ENCODE results near the gene BDH1.
A peak's percentile ranks its signal among the peaks of the same experiment; 100 is the strongest.
"Not testable (repeated sequence)": the region's sequence is repeated elsewhere in the genome, so short reads cannot be mapped to it uniquely, and the experiment has no call there.

Gene BDH1

GRCh38 chr3:197520311-197521276 is 35.2 kb downstream of the BDH1 start:
- DNase-seq (ENCODE audit: low spot score): no peak

- no peak for DNase-seq (ENCODE audit: low spot score)
Observed at GRCh38 chr3:197519801-197520211, 36.0 kb downstream of the BDH1 start.

GRCh38 chr3:197518881-197519421 is 36.8 kb downstream of the BDH1 start:
- no peak for DNase-seq (ENCODE audit: low spot score)

DNA sequence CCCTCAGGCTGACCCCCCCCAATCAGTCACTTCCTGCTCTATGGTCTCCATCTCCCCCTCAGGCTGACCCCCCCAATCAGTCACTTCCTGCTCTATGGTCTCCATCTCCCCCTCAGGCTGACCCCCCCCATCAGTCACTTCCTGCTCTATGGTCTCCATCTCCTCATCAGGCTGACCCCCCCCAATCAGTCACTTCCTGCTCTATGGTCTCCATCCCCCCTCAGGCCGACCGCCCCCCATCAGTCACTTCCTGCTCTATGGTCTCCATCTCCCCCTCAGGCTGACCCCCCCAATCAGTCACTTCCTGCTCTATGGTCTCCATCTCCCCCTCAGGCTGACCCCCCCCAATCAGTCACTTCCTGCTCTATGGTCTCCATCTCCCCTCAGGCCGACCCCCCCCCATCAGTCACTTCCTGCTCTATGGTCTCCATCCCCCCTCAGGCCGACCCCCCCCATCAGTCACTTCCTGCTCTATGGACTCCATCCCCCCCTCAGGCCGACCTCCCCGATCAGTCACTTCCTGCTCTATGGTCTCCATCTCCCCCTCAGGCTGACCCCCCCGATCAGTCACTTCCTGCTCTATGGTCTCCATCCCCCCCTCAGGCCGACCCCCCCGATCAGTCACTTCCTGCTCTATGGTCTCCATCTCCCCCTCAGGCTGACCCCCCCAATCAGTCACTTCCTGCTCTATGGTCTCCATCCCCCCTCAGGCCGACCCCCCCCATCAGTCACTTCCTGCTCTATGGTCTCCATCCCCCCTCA is 37.7 kb downstream of the BDH1 start:
- not testable (repeated sequence) for DNase-seq (ENCODE audit: low spot score)

DNA sequence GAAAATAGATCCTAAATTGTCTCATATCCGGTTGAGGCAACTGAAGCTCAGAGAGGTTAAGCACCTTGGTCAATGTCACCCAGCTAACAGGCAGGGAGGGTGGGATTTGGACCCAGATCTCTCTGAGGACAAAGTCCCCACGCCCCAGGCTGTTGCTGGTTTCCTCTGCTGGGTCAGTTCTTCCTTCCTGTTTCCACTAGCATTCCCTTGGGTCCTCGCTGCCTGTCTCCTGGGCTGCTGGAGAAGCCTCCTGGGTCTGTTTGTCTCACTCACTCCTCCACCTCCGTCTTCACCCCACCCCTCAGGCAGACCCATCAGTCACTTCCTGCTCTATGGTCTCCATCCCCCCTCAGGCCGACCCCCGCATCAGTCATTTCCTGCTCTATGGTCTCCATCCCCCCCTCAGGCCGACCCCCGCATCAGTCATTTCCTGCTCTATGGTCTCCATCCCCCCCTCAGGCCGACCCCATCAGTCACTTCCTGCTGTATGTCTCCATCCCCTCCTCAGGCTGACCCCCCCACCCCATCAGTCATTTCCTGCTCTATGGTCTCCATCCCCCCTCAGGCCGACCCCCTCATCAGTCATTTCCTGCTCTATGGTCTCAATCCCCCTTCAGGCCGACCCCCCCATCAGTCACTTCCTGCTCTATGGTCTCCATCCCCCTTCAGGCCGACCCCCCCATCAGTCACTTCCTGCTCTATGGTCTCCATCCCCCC is 38.7 kb downstream of the BDH1 start:
- DNase-seq (ENCODE audit: low spot score): not testable (repeated sequence)

DNA sequence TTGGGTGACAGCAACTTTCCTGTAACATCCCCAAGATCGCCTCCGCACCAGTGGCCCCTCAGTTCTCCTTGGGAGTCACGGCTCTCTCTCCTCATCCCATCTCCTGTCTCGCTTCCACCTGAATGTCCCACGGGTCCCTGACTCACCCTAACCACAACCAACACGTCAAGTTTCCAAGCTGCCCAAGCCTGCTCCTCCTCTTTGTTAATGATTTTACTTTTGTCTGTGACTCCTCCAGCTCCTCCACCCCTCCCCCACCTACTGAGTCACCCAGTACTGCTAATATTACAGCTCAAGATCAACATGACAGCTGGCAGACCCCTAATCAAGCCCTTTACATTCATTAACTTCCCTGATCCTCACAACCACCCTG is 39.3 kb downstream of the BDH1 start:
- peak; percentile 30 for DNase-seq (ENCODE audit: low spot score)

GRCh38 chr3:197514786-197515355 is 40.9 kb downstream of the BDH1 start:
- no peak for DNase-seq (ENCODE audit: low spot score)

DNA sequence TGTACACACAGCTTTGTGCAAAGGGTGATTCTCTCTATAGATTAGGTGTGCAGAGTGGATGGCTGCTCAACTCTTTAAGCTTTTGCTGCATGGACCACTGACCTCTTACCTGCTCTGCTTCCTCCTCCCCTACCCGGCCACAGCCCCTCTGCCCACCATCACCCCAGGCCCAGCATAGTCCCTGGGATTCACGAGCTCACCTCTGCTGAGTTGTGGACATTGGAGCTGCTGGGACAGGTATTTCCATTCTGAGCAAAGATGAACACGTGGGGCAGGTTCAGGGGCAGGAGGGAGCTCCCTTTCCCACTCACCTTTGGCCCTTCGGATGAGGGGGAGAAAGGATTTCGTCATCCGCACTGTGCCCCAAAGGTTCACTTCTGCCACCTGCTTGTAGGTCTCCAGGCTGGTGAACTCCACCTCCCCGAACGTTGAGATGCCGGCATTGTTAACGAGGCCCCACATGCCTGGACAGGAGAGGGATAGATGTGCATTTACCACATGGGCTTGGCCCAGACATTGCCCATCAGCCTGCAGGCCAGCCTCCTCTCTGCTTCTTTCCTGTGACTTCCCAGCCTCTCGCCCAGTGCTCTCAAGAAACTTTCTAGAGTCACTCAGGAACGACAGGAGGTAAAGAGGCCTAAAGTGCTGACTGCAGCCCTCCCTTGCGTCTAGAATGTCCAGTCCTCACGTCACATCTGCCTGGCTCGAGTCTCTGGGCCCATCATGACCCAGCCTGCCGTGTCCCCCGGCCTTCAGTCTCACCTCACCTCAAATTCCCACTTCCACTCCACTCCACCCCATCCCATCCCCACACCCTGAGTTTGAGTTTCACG is 41.6 kb downstream of the BDH1 start:
- DNase-seq (ENCODE audit: low spot score): no peak

DNA sequence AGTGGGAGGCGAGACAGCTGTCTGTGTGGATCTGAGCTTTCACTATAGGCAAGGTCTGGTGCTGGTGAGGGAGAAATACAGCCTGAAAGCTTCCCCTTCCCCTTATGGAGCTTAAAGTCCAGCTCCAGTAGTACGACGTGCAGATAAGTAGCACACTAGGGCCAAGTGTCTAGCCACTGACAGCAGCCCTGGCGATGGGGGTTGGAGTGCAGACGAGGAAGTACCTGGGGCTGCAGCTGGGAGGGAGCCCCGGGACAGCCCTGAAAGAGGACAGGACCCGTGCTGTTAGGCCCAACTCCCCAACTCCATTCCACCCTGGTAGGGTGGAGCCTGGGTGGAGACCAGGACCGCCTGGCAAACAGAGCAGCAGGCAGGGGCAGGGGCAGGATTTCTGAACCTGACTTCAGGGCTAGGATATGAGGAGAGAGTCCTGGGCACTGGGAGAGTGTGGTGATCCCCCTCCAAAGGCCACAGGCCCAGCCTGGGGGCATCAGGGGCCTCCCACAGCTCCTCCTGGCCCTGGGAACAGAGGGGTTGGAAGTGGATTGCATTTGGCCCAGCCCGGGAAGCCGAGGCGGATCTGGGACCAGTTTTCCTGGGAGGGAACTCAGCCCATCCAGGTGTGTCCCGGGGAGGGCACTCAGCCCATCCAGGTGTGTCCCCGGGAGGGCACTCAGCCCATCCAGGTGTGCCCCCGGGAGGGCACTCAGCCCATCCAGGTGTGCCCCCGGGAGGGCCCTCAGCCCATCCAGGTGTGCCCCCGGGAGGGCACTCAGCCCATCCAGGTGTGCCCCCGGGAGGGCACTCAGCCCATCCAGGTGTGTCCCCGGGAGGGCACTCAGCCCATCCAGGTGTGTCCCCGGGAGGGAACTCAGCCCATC is 42.8 kb downstream of the BDH1 start:
- DNase-seq (ENCODE audit: low spot score): no peak

DNA sequence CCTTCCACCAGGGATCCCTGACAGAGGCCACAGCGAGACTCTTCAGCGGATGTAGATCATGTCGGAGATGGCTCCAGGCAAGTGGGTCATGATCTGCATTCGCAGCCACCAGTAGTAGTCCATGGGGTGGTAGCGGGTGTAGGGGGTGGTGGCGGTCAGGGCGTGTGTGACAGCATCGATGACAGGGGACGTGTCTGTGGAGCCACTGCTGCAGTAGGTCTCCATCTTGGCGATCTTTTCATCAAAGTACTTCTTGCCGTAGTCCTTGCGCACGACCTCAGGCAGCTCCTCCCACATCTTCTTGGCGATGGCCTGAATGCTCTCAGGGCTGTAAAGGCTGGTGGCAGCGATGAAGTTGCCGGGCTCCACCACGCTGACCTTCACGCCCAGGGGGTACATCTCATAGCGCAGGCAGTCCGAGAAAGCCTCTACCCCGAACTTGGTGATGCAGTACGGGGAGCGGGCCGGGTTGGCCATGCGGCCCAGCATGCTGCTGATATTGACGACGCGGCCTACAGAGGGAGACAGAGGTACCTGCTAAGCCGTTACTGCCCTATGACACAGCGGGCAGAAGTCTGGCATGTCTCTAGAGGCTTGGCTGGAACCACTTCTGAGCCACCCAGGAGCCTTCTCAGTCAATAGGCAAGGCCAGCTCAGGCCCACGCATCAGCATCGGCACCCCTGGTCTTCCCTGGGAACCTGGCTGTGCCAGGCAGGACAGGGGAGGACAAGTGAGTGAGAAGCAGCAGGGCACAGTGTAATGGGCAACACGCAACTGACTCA is 43.7 kb downstream of the BDH1 start:
- DNase-seq (ENCODE audit: low spot score): no peak

GRCh38 chr3:197511130-197511529 is 44.6 kb downstream of the BDH1 start:
- DNase-seq (ENCODE audit: low spot score): no peak

DNA sequence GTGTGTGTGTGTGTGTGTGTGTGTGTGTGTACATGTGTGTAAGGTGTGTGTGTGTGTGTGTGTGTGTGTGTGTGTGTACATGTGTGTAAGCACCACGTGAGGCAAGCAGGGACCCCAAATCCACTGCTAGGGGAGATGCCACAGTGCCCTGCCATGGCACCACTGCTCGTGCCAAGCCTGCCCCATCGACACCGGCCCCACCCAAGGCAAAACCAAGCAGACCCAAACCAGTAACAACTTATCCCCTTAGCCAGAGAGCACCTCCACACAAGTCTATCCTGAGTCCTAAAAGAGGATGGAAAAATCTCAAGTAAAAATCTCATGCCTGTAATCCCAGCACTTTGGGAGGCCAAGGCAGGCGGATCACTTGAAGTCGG is 45.1 kb downstream of the BDH1 start:
- DNase-seq (ENCODE audit: low spot score): no peak

- no peak for DNase-seq (ENCODE audit: low spot score)
Observed at GRCh38 chr3:197508924-197509775, 46.6 kb downstream of the BDH1 start.

DNA sequence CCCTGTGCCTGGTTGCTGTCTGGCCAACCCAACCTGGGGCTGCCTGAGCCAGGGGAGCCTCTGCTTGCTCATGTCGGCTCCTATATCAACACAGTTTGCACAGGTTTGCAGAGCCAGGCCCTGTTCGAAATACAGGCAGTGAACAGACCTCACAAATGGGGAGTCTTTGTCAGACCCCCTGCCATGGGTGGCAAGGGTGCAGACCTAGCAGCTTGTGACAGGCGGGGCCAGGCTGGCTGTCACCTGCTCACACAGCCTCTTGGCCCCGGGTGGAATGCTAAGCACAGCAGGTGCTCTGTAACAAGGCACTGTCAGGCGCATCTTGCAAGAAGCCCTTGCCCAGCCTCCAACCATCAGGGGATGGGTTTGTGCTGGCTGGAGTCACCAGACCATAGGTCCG is 47.3 kb downstream of the BDH1 start:
- DNase-seq (ENCODE audit: low spot score): no peak

- DNase-seq (ENCODE audit: low spot score): no peak
Observed at GRCh38 chr3:197508051-197508451, 47.7 kb downstream of the BDH1 start.

DNA sequence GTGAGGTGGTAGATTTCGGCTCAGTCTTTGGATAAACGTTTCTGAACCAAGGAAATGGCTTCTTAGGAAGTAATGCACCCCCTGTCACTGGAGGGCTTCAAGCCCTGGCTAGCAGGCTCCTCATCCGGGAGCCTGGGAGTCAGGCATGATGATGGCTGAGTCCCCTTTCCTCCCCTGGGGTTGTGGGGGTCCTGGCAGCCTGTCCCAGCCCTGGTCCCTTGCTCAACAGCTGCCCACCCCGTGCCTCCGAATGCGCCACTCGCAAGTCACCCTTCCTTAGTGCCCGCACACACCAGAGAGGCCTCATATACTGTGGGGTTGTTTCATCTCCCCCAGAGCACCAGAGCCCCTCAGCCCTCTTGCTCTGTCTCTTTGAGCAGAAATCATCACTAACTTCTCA is 48.2 kb downstream of the BDH1 start:
- no peak for DNase-seq (ENCODE audit: low spot score)

- DNase-seq (ENCODE audit: low spot score): no peak
Observed at GRCh38 chr3:197507081-197507480, 48.7 kb downstream of the BDH1 start.
